A172 (cell line): ENCODE results near the gene MADCAM1. TPM values are rescaled to one million over a fixed set of nuclear protein-coding genes. Genes with fewer than 3 reads are reported as not detected.

Source experiments
- total RNA-seq: library from RNA; depleted of rRNA; stranded (reverse); fragments of >200 nt; shearing (Covaris generic); gene quantifications from 2 replicates; pipeline ENCODE4 v1.2.3, GENCODE V29; 2014; rRNA removed

Gene MADCAM1
- total RNA-seq, 1 experiment from 2014 or later: 0.71 TPM

Other genes starting within 250 kb of the MADCAM1 start
- gene PLPP2, start 205.1 kb upstream of the MADCAM1 start, total RNA-seq: 176 and 203 TPM in 2 replicates
- 11.9 and 23.2 TPM in 2 replicates for gene MIER2, start 151.7 kb upstream of the MADCAM1 start, total RNA-seq
- 8.8 and 12.2 TPM in 2 replicates for gene C2CD4C, start 87.3 kb upstream of the MADCAM1 start, total RNA-seq
- gene SHC2, start 35.5 kb upstream of the MADCAM1 start, total RNA-seq: 12.5 and 19.6 TPM in 2 replicates
- 44.3 and 104 TPM in 2 replicates for gene TPGS1, start 11.0 kb downstream of the MADCAM1 start, total RNA-seq
- gene CDC34, start 35.3 kb downstream of the MADCAM1 start, total RNA-seq: 96.1 and 105 TPM in 2 replicates
- not detected in 2 replicates for gene GZMM, start 47.6 kb downstream of the MADCAM1 start, total RNA-seq
- 700 and 767 TPM in 2 replicates for gene BSG, start 76.1 kb downstream of the MADCAM1 start, total RNA-seq
- 9.3 and 12.7 TPM in 2 replicates for gene HCN2, start 93.4 kb downstream of the MADCAM1 start, total RNA-seq
- gene POLRMT, start 137.1 kb downstream of the MADCAM1 start, total RNA-seq: 42.7 and 58.4 TPM in 2 replicates
- gene FGF22, start 143.4 kb downstream of the MADCAM1 start, total RNA-seq: 0.17 TPM in 1 of 2 replicates, not detected in the other
- 40.9 and 62.4 TPM in 2 replicates for gene RNF126, start 166.7 kb downstream of the MADCAM1 start, total RNA-seq
- 267 and 269 TPM in 2 replicates for gene FSTL3, start 179.9 kb downstream of the MADCAM1 start, total RNA-seq
- gene PRSS57, start 199.0 kb downstream of the MADCAM1 start, total RNA-seq: not detected in 2 replicates
- gene PALM, start 212.4 kb downstream of the MADCAM1 start, total RNA-seq: 42.9 and 47.9 TPM in 2 replicates